ENCODE measurements around the gene DEXI. TPM values are rescaled to one million over a fixed set of nuclear protein-coding genes. Genes with fewer than 3 reads are reported as not detected.
"Not testable (repeated sequence)": the region's sequence is repeated elsewhere in the genome, so short reads cannot be mapped to it uniquely, and the experiment has no call there.

The DEXI gene
- total RNA-seq, 2 donors from 2014 or later = 23.8 to 29.5 TPM

- DNase-seq = no peak
- no peak overlapping the region for H3K4me3 ChIP-seq
- no peaks in the 10 kb centered on the region for H3K27me3 ChIP-seq
- TF ChIP-seq, protein P1, sequence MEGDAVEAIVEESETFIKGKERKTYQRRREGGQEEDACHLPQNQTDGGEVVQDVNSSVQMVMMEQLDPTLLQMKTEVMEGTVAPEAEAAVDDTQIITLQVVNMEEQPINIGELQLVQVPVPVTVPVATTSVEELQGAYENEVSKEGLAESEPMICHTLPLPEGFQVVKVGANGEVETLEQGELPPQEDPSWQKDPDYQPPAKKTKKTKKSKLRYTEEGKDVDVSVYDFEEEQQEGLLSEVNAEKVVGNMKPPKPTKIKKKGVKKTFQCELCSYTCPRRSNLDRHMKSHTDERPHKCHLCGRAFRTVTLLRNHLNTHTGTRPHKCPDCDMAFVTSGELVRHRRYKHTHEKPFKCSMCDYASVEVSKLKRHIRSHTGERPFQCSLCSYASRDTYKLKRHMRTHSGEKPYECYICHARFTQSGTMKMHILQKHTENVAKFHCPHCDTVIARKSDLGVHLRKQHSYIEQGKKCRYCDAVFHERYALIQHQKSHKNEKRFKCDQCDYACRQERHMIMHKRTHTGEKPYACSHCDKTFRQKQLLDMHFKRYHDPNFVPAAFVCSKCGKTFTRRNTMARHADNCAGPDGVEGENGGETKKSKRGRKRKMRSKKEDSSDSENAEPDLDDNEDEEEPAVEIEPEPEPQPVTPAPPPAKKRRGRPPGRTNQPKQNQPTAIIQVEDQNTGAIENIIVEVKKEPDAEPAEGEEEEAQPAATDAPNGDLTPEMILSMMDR (IDR thresholded peaks at IDR 0.05) = no peak
- intact Hi-C loops (cut with DNase I) = no loop called here
- H3K9ac ChIP-seq (ENCODE audit: low read depth in 2 of 2, low read length in 2 of 2) = no peak overlapping the region
- no peak overlapping the region for H3K27ac ChIP-seq
- H3K9me3 ChIP-seq = no peaks in the 10 kb centered on the region
- no peaks in the 10 kb centered on the region for H3K36me3 ChIP-seq
- H3K4me1 ChIP-seq = no peaks in the 10 kb centered on the region
Observed at GRCh38 chr16:10968498-10968897, 26.2 kb upstream of the DEXI start.

DNA sequence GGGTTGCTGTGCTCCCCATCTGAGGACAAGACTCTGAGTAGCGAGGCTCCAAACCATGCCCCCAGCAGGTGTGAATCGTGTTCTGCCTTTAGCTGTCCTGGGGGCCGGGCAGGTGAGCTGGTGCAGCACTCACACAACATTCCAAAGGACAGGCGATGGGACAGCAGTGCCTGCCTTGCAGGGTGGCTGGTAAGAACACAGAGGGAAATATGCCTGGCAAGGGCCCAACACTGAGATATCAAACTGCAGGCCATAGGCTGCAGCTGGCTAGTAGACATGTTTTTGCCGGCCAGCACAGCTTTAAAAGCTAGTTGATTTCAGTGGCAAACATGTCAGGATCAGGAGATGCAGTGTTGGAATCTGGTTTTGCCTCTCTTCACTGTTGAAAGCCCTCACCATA lies 25.7 kb upstream of the DEXI start:
- Histone ChIP-seq H3K4me3 (no peak overlapping the region), H3K36me3 (no peaks in the 10 kb centered on the region), H3K27me3 (no peaks in the 10 kb centered on the region), H3K9me3 (no peaks in the 10 kb centered on the region), H3K27ac (no peak overlapping the region), H3K9ac (ENCODE audit: low read depth in 2 of 2, low read length in 2 of 2) (no peak overlapping the region), H3K4me1 (no peaks in the 10 kb centered on the region)
- TF ChIP-seq, protein P1 (IDR thresholded peaks at IDR 0.05) = no peak
- no peak for DNase-seq
- intact Hi-C loops (cut with DNase I) = no loop called here

GRCh38 chr16:10966559-10966958 lies 24.3 kb upstream of the DEXI start:
- H3K9ac ChIP-seq (ENCODE audit: low read depth in 2 of 2, low read length in 2 of 2); DNase-seq; H3K27me3 ChIP-seq; H3K9me3 ChIP-seq; intact Hi-C loops (cut with DNase I); H3K36me3 ChIP-seq; H3K27ac ChIP-seq; H3K4me3 ChIP-seq; H3K4me1 ChIP-seq: not testable (repeated sequence)

DNA sequence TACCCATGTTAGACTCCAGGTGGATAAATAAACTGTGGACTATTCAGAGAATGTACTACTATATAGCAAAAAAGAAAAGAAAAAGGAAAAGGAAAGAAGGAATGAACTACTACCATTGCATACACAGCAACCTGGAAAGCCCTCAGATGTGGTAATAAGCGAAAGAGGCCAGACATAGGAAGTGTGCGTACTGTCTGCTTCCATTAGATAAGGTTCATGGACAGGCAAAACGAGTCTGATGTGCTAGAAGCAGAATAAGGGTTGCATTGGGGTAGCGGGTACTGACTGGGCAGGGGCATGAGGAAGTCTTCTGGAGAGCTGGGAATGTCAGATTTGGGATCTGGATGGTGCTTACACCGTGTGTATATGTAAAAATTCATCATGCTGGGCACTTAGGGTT lies 23.9 kb upstream of the DEXI start:
- Histone ChIP-seq H3K27ac (no peak overlapping the region), H3K27me3 (no peaks in the 10 kb centered on the region), H3K36me3 (no peaks in the 10 kb centered on the region), H3K9me3 (no peaks in the 10 kb centered on the region), H3K9ac (ENCODE audit: low read depth in 2 of 2, low read length in 2 of 2) (no peak overlapping the region), H3K4me1 (no peaks in the 10 kb centered on the region), H3K4me3 (no peak overlapping the region)
- intact Hi-C loops (cut with DNase I) = no loop called here
- TF ChIP-seq, protein P1 (IDR thresholded peaks at IDR 0.05) = no peak
- no peak for DNase-seq

GRCh38 chr16:10965440-10966061 lies 23.3 kb upstream of the DEXI start:
- DNase-seq = no peak
- Histone ChIP-seq H3K27ac (no peak overlapping the region), H3K4me1 (no peaks in the 10 kb centered on the region), H3K4me3 (no peak overlapping the region), H3K27me3 (no peaks in the 10 kb centered on the region), H3K36me3 (no peaks in the 10 kb centered on the region), H3K9ac (ENCODE audit: low read depth in 2 of 2, low read length in 2 of 2) (no peak overlapping the region), H3K9me3 (no peaks in the 10 kb centered on the region)
- TF ChIP-seq, protein P1 (IDR thresholded peaks at IDR 0.05) = no peak
- intact Hi-C loops (cut with DNase I) = no loop called here

- no peak overlapping the region for H3K27ac ChIP-seq
- H3K9me3 ChIP-seq = no peaks in the 10 kb centered on the region
- intact Hi-C loops (cut with DNase I) = no loop called here
- no peaks in the 10 kb centered on the region for H3K27me3 ChIP-seq
- DNase-seq = no peak
- H3K4me1 ChIP-seq = no peaks in the 10 kb centered on the region
- TF ChIP-seq, protein P1 (IDR thresholded peaks at IDR 0.05) = no peak
- H3K4me3 ChIP-seq = no peak overlapping the region
- no peaks in the 10 kb centered on the region for H3K36me3 ChIP-seq
- no peak overlapping the region for H3K9ac ChIP-seq (ENCODE audit: low read depth in 2 of 2, low read length in 2 of 2)
Observed at GRCh38 chr16:10964891-10965326, 22.6 kb upstream of the DEXI start.

Measured in colonic mucosa (tissue), 4 donors.